Measurements from ENCODE around the gene C9orf72. TPM values are rescaled to one million over a fixed set of nuclear protein-coding genes. Genes with fewer than 3 reads are reported as not detected.

C9orf72 gene
- total RNA-seq, 1 donor from 2014 or later = 10.2 TPM

DNA sequence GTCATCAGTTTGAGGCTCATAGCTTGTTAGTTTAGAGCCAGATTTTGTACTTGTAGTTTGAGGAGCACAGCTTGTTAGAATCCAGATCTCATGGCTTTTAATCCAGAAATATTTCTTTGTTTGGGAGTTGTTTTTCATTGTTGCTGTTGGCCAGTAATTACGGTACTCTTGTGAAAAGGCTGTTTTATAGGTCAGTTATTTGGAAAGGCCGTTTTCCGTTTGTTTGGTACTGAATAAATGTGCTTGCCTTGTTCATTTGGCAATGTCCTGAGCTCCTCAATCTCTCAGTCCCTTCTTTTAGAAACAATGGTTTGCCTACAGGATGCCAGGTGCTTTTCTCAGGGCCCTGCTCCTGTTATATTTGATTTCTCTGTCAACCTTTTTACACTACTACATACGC lies 39.1 kb downstream of the C9orf72 start:
- Mint-ChIP-seq H3K9me3 (ENCODE audit: unreplicated experiment) (no peaks in the 10 kb centered on the region), H3K36me3 (ENCODE audit: unreplicated experiment) (no peaks in the 10 kb centered on the region), H3K27ac (ENCODE audit: unreplicated experiment) (no peak overlapping the region), H3K4me1 (ENCODE audit: unreplicated experiment) (peaks cover 18% of the 10 kb centered on the region), H3K4me3 (ENCODE audit: unreplicated experiment) (no peak overlapping the region), H3K27me3 (ENCODE audit: unreplicated experiment) (peaks cover 14% of the 10 kb centered on the region)
- TF ChIP-seq, protein P1, sequence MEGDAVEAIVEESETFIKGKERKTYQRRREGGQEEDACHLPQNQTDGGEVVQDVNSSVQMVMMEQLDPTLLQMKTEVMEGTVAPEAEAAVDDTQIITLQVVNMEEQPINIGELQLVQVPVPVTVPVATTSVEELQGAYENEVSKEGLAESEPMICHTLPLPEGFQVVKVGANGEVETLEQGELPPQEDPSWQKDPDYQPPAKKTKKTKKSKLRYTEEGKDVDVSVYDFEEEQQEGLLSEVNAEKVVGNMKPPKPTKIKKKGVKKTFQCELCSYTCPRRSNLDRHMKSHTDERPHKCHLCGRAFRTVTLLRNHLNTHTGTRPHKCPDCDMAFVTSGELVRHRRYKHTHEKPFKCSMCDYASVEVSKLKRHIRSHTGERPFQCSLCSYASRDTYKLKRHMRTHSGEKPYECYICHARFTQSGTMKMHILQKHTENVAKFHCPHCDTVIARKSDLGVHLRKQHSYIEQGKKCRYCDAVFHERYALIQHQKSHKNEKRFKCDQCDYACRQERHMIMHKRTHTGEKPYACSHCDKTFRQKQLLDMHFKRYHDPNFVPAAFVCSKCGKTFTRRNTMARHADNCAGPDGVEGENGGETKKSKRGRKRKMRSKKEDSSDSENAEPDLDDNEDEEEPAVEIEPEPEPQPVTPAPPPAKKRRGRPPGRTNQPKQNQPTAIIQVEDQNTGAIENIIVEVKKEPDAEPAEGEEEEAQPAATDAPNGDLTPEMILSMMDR (IDR thresholded peaks at IDR 0.05) = no peak
- no peak for DNase-seq (ENCODE audit: extremely low spot score, unreplicated experiment)

- TF ChIP-seq, protein P1 (IDR thresholded peaks at IDR 0.05) = no peak
- Mint-ChIP-seq H3K9me3 (ENCODE audit: unreplicated experiment) (no peaks in the 10 kb centered on the region), H3K36me3 (ENCODE audit: unreplicated experiment) (no peaks in the 10 kb centered on the region), H3K27ac (ENCODE audit: unreplicated experiment) (no peak overlapping the region), H3K27me3 (ENCODE audit: unreplicated experiment) (peaks cover 16% of the 10 kb centered on the region), H3K4me1 (ENCODE audit: unreplicated experiment) (peaks cover 16% of the 10 kb centered on the region), H3K4me3 (ENCODE audit: unreplicated experiment) (no peak overlapping the region)
- no peak for DNase-seq (ENCODE audit: extremely low spot score, unreplicated experiment)
Measured at GRCh38 chr9:27533311-27533710, 40.0 kb downstream of the C9orf72 start.

- peaks cover 21% of the 10 kb centered on the region for H3K27me3 Mint-ChIP-seq (ENCODE audit: unreplicated experiment)
- no peak for DNase-seq (ENCODE audit: extremely low spot score, unreplicated experiment)
- no peaks in the 10 kb centered on the region for H3K9me3 Mint-ChIP-seq (ENCODE audit: unreplicated experiment)
- no peak overlapping the region for H3K4me3 Mint-ChIP-seq (ENCODE audit: unreplicated experiment)
- H3K36me3 Mint-ChIP-seq (ENCODE audit: unreplicated experiment) = no peaks in the 10 kb centered on the region
- TF ChIP-seq, protein P1 (IDR thresholded peaks at IDR 0.05) = no peak
- H3K27ac Mint-ChIP-seq (ENCODE audit: unreplicated experiment) = no peak overlapping the region
- H3K4me1 Mint-ChIP-seq (ENCODE audit: unreplicated experiment) = peaks cover 22% of the 10 kb centered on the region
Measured at GRCh38 chr9:27532046-27532445, 41.2 kb downstream of the C9orf72 start.

DNA sequence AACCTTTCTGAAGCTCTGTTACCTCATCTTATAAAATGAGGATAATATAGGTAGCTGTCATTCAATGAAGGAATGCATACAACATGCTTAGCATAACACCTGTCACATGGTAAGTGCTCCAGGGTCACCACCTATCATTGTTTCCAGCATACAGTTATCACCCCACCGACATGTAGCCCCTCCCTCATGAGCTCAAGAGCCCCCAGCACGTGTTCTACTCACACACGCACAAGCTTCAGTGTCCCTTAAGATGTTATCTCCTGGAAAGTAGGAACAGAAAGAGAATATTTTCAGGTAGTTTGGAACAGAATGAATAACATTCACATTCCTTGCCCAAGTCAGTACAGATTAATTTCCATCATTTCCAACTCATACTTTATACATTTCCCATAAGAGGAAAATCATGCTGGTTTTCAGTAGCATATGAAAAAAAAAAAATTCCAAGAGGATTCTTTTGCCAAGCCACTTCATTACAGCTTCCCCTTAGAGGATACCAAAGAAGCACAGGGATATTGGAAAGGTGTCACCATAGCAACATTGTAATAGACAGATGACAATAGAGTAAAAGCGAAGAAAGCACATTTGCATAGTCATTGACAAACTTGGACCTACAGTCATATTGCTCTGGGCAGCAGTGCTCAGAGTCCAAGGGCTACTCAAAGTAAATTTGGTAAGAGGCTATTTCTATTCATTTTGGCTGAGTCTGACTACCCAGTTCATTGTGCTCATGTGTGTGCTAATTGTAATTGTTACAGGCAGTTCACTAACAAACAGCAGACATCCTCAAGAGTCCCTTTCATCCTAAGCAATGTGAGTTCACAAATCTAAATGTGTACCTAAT lies 42.1 kb downstream of the C9orf72 start:
- no peaks in the 10 kb centered on the region for H3K36me3 Mint-ChIP-seq (ENCODE audit: unreplicated experiment)
- no peaks in the 10 kb centered on the region for H3K9me3 Mint-ChIP-seq (ENCODE audit: unreplicated experiment)
- H3K27ac Mint-ChIP-seq (ENCODE audit: unreplicated experiment) = no peak overlapping the region
- H3K4me1 Mint-ChIP-seq (ENCODE audit: unreplicated experiment) = peaks cover 20% of the 10 kb centered on the region
- TF ChIP-seq, protein P1 (IDR thresholded peaks at IDR 0.05) = no peak
- no peak for DNase-seq (ENCODE audit: extremely low spot score, unreplicated experiment)
- H3K4me3 Mint-ChIP-seq (ENCODE audit: unreplicated experiment) = no peak overlapping the region
- H3K27me3 Mint-ChIP-seq (ENCODE audit: unreplicated experiment) = peaks cover 29% of the 10 kb centered on the region
